Nephron progenitor cell (in vitro differentiated cells): ENCODE data around the gene CDC25A.

Source experiments
- DNase-seq: peaks from one replicate; pipeline ENCODE4 v3.0.0; 2021
- H3K27ac Mint-ChIP-seq: 2 replicates; pipeline ENCODE4 v1.8.0; 2021; ENCODE audit warnings: mild to moderate bottlenecking, moderate library complexity, mixed read lengths
- H3K27me3 Mint-ChIP-seq: 2 replicates; pipeline ENCODE4 v1.8.0; 2021; ENCODE audit warnings: mild to moderate bottlenecking, low read depth, mixed read lengths; ENCODE audit not compliant: poor library complexity
- H3K36me3 Mint-ChIP-seq: 2 replicates; pipeline ENCODE4 v1.8.0; 2021; ENCODE audit warnings: low read depth, mixed read lengths
- H3K4me1 Mint-ChIP-seq: 2 replicates; pipeline ENCODE4 v1.8.0; 2021; ENCODE audit warnings: mixed read lengths
- H3K4me3 Mint-ChIP-seq: 2 replicates; pipeline ENCODE4 v1.8.0; 2021; ENCODE audit warnings: mild to moderate bottlenecking, moderate library complexity, mixed read lengths
- H3K9me3 Mint-ChIP-seq: 2 replicates; pipeline ENCODE4 v1.8.0; 2021; ENCODE audit warnings: mild to moderate bottlenecking, moderate library complexity, mixed read lengths
- TF ChIP-seq, protein P1 (sequence below): fragments of 200-600 bp; sonication (generic); IDR thresholded peaks from 2 replicates; pipeline ENCODE4 v1.5.0; 2021; ENCODE audit warnings: antibody characterized with exemption

Gene CDC25A

DNA sequence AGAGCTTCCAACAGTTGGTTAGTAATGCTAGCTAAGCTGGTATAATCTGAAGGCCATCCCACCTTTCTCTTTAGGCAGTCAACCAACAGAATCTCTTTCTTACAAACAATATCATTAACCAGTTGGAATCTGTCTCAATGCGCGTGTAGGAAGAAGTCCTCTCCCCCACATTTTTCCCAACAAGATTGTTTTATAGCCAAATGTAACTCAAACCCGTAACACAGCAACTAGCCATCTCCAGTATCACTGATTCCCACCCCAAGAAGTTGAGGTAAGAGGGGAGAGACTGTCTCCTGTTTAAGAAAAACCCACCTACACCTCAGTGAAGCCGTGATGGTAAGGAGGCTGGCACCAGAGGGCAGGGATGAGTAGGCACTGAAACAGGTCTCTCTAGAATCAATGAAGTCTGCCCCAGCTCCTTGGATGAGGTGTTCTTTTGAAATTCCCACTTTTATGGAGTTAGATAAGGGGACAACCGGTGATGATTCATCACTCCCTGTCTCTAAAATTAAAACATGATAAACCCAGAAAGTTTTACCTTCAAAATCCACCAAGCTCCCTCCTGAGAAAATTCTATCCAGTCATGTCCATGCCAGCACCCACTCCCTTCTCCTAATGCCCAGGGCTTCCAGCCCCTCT, 30.9 kb downstream of the CDC25A start:
- Mint-ChIP-seq H3K9me3 (no peaks in the 10 kb centered on the region), H3K4me1 (peaks cover 22% of the 10 kb centered on the region), H3K4me3 (no peak overlapping the region), H3K36me3 (peaks cover 37% of the 10 kb centered on the region), H3K27me3 (peaks cover 7% of the 10 kb centered on the region), H3K27ac (peak overlapping the region; percentile 59)
- no peak for DNase-seq
- TF ChIP-seq, protein P1, sequence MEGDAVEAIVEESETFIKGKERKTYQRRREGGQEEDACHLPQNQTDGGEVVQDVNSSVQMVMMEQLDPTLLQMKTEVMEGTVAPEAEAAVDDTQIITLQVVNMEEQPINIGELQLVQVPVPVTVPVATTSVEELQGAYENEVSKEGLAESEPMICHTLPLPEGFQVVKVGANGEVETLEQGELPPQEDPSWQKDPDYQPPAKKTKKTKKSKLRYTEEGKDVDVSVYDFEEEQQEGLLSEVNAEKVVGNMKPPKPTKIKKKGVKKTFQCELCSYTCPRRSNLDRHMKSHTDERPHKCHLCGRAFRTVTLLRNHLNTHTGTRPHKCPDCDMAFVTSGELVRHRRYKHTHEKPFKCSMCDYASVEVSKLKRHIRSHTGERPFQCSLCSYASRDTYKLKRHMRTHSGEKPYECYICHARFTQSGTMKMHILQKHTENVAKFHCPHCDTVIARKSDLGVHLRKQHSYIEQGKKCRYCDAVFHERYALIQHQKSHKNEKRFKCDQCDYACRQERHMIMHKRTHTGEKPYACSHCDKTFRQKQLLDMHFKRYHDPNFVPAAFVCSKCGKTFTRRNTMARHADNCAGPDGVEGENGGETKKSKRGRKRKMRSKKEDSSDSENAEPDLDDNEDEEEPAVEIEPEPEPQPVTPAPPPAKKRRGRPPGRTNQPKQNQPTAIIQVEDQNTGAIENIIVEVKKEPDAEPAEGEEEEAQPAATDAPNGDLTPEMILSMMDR: no peak

DNA sequence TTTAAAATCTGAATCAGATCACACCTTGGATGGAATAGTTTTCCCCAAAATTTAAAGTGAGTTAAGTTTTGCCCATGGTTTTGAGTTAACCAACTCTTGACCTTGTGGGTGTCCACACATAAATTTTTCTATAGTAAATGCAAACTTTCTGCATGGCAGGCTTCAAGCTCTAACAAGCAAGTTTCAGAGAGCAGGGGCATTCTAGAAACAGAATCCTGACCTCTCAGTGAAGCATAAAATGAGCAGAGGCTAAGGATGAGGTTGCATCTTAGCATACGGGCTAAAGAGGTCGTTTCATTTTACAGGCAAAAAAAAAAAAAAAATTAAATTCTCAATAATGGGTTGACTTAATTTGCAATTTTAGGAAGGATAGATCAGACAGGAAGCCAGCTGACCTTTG, 32.1 kb downstream of the CDC25A start:
- Mint-ChIP-seq H3K36me3 (peaks cover 25% of the 10 kb centered on the region), H3K27ac (no peak overlapping the region), H3K4me1 (peaks cover 28% of the 10 kb centered on the region), H3K9me3 (no peaks in the 10 kb centered on the region), H3K4me3 (no peak overlapping the region), H3K27me3 (peaks cover 7% of the 10 kb centered on the region)
- TF ChIP-seq, protein P1: no peak
- DNase-seq: no peak

DNA sequence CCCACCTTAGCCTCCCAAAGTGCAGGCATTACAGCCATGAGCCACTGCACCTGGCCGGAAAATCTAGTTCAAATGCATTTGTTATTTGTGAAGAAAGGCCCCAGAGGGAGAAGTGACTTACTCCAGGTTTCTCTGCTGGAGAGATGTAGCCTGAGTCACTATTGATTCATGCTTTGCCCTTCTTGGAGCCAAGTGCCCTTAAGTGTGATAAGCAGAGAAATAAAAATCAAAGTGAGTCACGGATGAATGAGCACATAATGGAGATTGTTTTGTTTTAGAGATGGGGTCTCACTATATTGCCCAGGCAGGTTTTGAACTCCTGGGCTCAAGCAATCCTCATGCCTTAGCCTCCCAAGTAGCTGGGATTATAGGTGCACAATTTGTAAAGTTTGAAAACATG, 33.1 kb downstream of the CDC25A start:
- DNase-seq: no peak
- Mint-ChIP-seq H3K27ac (peak overlapping the region; percentile 46), H3K4me3 (no peak overlapping the region), H3K9me3 (no peaks in the 10 kb centered on the region), H3K27me3 (peaks cover 7% of the 10 kb centered on the region), H3K36me3 (peaks cover 18% of the 10 kb centered on the region), H3K4me1 (peaks cover 33% of the 10 kb centered on the region)
- TF ChIP-seq, protein P1: no peak

DNA sequence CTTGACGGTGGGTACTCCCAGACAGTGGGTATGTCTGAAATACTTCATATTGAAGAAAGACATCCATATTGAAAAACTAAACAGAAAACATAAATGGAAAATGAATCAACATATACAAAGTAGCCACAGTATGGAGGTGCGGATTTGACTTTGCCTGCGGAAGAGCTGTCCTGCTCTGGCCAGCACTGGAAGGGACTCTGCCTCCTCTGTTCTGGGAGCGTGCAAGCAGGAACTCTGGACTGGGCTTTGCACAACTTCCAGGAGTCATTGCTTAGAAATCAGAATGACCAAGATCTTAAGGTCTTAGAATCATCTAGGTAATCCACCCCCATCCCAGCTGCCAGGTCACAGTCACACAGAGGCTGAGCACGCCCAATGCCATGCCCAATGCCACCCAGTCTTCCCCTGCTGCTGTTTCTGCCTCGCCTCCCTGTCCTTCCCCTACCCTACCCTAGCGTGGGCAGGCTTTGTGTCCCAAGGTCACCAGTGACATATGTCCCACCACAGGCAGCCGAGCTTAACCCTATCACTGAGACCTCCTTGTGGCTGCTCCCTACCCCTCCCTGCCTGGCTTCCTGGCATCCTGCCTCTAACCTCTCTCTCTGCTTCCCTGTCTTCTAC, 36.3 kb downstream of the CDC25A start:
- TF ChIP-seq, protein P1: no peak
- Mint-ChIP-seq H3K27ac (no peak overlapping the region), H3K27me3 (peaks cover 7% of the 10 kb centered on the region), H3K9me3 (no peaks in the 10 kb centered on the region), H3K4me1 (peaks cover 22% of the 10 kb centered on the region), H3K36me3 (no peaks in the 10 kb centered on the region), H3K4me3 (no peak overlapping the region)
- DNase-seq: no peak

DNA sequence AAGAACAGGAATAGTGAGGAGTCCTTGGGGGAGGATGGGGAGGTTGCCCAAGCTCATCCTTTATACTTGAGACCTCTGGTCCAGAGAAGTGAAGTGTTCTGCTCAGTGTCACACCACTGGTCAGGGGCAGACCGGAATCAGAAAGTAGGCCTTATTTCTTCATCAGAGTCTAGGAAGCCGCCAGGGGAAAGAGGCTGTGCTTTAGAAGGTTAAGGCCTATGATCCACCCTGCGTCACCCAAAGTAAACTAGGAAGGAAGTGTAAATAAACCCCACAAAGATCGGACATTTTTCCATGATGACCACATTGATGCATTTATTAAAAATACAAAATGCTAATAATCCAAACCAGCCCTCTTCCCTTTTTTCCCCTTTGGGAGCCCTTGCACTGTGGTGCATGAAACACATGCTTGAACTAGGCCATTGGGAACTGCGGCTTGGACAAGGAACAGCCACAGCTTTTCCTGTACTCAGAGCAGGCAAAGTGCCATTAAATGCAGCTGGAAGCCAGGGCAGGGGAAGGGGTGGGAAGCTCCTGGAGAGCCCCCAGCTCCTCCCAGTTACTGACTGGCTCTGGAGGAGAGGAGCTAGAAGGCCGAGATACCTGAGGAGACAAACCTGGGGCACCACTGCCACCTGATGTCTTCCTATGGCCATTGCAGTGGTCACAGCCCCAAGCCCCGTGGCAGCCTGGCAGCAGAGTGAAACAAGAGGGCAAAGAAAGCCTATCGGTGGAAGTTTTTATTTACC, 37.0 kb downstream of the CDC25A start:
- Mint-ChIP-seq H3K27me3 (peaks cover 7% of the 10 kb centered on the region), H3K27ac (no peak overlapping the region), H3K9me3 (no peaks in the 10 kb centered on the region), H3K4me3 (no peak overlapping the region), H3K36me3 (no peaks in the 10 kb centered on the region), H3K4me1 (peaks cover 17% of the 10 kb centered on the region)
- TF ChIP-seq, protein P1: peak; percentile 75
- peak; percentile 76 for DNase-seq
